HepG2 (cell line): ENCODE results near the gene C11orf65.
"Not testable (repeated sequence)": the region's sequence is repeated elsewhere in the genome, so short reads cannot be mapped to it uniquely, and the experiment has no call there.

Source experiments
- BATF2 ChIP-seq: sonication (generic); formaldehyde crosslinking; IDR thresholded peaks from 2 replicates; pipeline ENCODE4 v1.8.0; 2022; ENCODE audit warnings: mild to moderate bottlenecking, missing genetic modification reagents, moderate library complexity
- DNMT1 ChIP-seq: sonication (generic); formaldehyde crosslinking; IDR thresholded peaks from 2 replicates; pipeline ENCODE4 v1.5.1; 2020; ENCODE audit warnings: mild to moderate bottlenecking, missing genetic modification reagents
- JUND ChIP-seq: sonication (generic); formaldehyde crosslinking; IDR thresholded peaks from 2 replicates; pipeline ENCODE4 v1.8.0; 2022; ENCODE audit warnings: mild to moderate bottlenecking, missing genetic modification reagents
- MTA1 ChIP-seq: sonication (generic); formaldehyde crosslinking; IDR thresholded peaks from 2 replicates; pipeline ENCODE4 v1.4.0; 2020; ENCODE audit warnings: missing genetic modification reagents, mild to moderate bottlenecking, borderline replicate concordance
- NFIC ChIP-seq: IDR thresholded peaks from 2 replicates; pipeline ENCODE4 v1.6.1; 2012; ENCODE audit warnings: mild to moderate bottlenecking, low read length, inconsistent platforms
- NFYB ChIP-seq: sonication (generic); formaldehyde crosslinking; IDR thresholded peaks from 2 replicates; pipeline ENCODE4 v1.4.0; 2020; ENCODE audit warnings: missing genetic modification reagents
- POLR2AphosphoS5 ChIP-seq: IDR thresholded peaks from 2 replicates; pipeline ENCODE4 v1.6.1; 2012; ENCODE audit warnings: low read depth, low read length
- SIN3A ChIP-seq: IDR thresholded peaks from 2 replicates; pipeline ENCODE4 v1.6.1; 2011; ENCODE audit warnings: low read depth, mild to moderate bottlenecking, control low read depth, low read length, borderline replicate concordance
- SP4 ChIP-seq: sonication (generic); formaldehyde crosslinking; IDR thresholded peaks from 2 replicates; pipeline ENCODE4 v1.8.1; 2023; ENCODE audit warnings: mild to moderate bottlenecking, missing genetic modification reagents
- ZC3H4 ChIP-seq: sonication (generic); formaldehyde crosslinking; IDR thresholded peaks from 2 replicates; pipeline ENCODE4 v1.4.0; 2020; ENCODE audit warnings: missing genetic modification reagents, borderline replicate concordance
- ZNF629 ChIP-seq: sonication (generic); formaldehyde crosslinking; conservative IDR thresholded peaks from 2 replicates; pipeline ENCODE4 v1.5.0; 2020; ENCODE audit warnings: missing genetic modification reagents
- ZNF670 ChIP-seq: sonication (generic); formaldehyde crosslinking; IDR thresholded peaks from 2 replicates; pipeline ENCODE4 v1.8.0; 2022; ENCODE audit warnings: mild to moderate bottlenecking, missing genetic modification reagents, borderline replicate concordance
- ZNF749 ChIP-seq: sonication (generic); formaldehyde crosslinking; IDR thresholded peaks from 2 replicates; pipeline ENCODE4 v1.8.0; 2022; ENCODE audit warnings: mild to moderate bottlenecking, missing genetic modification reagents, moderate library complexity, borderline replicate concordance

GRCh38 chr11:108373505-108373904 is 93.8 kb downstream of the C11orf65 start:
- TF ChIP-seq ZC3H4 (CRISPR knock-in tag); POLR2AphosphoS5; ZNF670 (CRISPR knock-in tag); DNMT1 (CRISPR knock-in tag); SIN3A; ZNF749; ZNF629; SP4 (CRISPR knock-in tag); NFYB (CRISPR knock-in tag); MTA1; NFIC; JUND (CRISPR knock-in tag); BATF2 (CRISPR knock-in tag): not testable (repeated sequence)
